CD1c-positive myeloid dendritic cell (primary cell): ENCODE data around the gene NUSAP1.
"Not testable (repeated sequence)": the region's sequence is repeated elsewhere in the genome, so short reads cannot be mapped to it uniquely, and the experiment has no call there.

ENCODE experiments used
- DNase-seq: peaks from one replicate; pipeline ENCODE4 v3.0.0-alpha.2; 2016; ENCODE audit errors: extremely low spot score

Gene NUSAP1

DNA sequence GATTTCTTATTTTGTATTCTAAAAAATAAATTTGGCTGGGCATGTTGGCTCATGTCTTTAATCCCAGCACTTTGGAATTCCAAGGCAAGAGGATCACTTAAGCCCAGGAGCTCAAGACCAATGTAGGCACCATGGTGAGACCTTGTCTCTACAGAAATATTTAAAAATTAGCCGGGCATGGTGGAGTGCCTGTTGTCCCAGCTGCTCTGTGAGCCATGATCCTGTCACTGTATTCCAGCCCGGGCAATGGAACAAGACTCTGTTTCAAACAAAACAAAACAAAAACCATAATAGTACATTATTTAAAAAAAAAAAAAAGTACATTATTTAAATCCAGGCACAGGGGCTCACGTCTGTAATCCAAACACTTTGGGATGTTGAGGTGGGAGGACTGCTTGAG is 78.8 kb downstream of the NUSAP1 start:
- no peak for DNase-seq

DNA sequence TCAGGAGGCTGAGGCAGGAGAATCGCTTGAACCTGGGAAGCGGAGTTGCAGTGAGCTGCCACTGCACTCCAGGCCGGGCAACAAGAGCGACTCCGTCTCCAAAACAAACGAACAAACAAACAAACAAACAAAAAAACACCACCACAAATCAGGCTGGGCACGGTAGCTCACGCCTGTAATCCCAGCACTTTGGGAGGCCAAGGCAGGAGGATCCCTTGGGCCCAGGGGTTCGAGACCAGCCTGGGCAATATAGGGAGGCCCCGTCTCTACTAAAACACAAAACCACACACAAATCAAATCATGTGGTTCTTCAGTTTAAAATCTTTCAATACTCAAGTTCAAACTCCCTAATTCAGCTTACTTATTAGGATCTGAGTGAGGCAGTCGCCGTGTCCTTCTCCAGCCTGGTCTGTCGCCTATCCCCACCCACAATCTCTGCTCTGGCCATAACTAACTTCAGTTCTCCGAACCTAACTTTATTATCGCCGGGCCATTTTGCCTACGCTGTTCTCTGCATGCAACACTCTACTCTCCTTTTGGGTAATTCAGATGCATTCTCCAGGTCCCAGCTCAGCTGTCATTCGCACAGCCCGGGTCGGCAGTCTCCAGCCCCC is 83.6 kb downstream of the NUSAP1 start:
- DNase-seq, result no peak

DNA sequence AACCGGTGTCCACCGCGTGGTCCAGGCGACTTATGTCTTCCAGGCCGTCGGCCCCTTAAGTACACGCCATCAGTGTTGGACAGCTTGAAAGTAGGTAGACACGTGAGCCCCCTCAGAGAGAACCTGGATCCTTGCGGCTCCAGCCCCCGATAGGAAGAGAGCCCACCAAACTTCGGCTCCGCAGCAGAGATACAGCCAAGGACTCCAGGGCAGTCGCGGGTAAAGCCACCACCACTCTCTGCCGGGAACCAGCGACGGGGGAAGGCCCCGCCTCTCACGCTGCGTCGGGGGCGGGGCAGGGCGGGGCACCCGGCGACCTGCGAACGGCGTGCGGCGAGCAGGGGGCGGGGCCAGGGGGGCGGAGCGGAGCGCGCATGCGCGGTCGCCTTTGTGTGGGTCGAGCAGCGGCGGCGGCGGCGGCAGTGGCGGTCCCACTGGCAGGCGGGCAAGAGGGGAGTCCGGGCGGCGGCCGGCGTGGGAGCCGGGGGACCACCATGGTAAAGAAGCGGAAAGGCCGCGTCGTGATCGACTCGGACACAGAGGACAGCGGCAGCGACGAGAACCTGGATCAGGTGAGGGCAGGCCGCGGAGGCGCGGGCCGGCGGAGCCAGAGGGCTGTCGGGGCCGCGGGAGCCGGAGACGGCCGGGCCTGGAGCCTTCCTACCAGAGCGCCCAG is 84.2 kb downstream of the NUSAP1 start, which contains the start of gene RTF1:
Gene RTF1, plus strand, starts transcription at position 354 of the 676 bp plus-strand sequence. Its CDS starts 21 bp downstream, at position 375.
- peak; percentile 97 for DNase-seq

DNA sequence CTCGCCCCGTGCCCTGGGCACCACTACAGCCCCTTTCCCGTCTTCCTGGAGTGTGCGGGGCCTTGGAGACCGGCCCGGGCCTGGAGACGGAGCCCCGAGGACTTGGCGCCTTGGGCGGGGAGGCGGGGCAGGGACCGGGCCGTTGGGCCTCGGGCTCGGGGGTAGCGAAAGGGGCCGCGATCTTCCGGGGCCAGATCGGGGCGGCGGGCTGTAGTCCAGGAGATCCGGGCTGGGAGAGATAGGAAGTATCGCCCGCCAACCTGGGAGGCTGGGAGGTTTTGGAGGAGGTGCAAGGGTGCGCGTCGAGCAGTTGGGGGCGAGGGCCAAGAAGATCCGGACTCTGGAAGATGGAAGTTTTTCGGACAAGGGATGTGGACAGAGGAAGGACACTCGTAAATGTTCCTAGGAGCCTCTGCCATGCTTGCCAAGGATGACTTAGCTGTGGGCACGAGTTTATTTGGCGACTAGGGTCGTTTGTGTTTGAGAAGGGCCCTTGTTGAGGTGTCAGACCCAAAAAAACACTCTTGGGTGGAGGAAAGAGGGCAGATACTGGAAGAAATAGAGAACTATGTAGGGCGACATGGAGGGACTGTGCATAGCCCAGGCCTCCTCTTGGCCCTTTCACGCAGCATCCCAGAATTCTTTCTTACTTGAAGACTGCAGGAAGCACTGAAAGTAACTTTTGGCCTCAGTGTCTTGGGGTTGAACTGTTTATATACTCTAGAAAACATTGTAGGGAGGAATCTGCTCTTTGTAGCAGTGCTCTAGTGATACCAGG is 84.9 kb downstream of the NUSAP1 start:
- peak; percentile 37 for DNase-seq

DNA sequence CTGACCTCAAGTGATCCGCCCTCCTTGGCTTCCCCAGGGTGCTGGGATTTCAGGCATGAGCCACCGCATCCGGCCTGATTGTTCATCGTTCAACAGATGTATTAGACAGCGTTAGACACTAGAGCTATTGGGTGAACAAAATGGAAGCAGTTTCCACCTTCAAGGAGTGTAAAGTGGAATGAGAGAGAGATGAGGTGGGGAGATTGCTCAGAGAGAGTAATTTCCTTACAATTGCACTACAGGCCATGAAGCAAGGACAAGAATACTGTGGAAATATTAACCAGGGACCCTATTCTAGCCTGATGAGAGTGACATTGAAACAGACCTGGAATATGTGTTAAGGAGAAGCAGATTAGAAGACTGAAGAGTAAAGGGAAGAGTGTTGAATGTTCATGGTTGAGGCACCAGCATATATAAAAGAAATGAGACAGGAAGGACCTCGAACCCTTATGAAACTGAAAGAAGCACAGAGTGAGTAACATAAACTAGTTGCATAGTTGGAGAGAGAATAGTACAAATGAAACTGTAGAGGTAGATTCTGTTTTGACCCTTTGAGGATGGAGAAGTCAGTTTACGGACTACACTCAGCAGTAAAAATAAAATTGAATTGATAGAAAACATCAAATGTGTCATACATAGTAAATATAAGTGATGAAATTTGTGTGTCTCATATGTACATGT is 91.4 kb downstream of the NUSAP1 start:
- no peak for DNase-seq

DNA sequence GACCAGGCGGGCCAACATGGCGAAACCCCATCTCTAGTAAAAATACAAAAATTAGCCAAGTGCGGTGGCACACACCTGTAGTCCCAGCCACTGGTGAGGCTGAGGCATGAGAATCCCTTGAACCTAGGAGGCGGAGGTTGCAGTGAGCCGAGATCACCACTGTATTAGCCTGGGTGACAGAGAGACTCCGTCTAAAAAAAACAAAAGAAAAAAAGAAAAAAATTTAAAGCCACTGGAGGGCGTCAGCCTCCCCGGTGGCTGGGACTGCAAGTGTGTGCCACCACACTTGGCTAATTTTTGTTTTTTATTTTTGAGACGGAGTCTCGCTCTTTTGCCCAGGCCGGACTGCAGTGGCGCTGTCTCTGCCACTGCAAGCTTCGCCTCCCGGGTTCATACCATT is 92.1 kb downstream of the NUSAP1 start:
- no peak for DNase-seq

DNA sequence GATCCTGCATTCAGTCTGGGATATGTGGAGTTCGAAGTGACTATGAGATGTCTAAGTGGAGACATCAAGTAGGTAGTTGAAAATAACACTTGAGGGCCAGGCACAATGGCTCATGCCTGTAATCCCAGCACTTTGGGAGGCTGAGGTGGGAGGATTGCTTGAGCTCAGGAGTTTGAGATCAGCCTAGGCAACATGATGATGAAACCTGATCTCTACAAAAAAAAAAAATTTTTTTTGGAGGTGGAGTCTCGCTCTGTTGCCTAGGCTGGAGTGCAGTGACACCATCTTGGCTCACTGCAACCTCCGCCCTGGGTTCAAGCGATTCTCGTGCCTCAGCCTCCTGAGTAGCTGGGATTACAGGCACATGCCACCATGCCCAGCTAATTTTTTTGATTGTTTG is 93.2 kb downstream of the NUSAP1 start:
- DNase-seq, result not testable (repeated sequence)

DNA sequence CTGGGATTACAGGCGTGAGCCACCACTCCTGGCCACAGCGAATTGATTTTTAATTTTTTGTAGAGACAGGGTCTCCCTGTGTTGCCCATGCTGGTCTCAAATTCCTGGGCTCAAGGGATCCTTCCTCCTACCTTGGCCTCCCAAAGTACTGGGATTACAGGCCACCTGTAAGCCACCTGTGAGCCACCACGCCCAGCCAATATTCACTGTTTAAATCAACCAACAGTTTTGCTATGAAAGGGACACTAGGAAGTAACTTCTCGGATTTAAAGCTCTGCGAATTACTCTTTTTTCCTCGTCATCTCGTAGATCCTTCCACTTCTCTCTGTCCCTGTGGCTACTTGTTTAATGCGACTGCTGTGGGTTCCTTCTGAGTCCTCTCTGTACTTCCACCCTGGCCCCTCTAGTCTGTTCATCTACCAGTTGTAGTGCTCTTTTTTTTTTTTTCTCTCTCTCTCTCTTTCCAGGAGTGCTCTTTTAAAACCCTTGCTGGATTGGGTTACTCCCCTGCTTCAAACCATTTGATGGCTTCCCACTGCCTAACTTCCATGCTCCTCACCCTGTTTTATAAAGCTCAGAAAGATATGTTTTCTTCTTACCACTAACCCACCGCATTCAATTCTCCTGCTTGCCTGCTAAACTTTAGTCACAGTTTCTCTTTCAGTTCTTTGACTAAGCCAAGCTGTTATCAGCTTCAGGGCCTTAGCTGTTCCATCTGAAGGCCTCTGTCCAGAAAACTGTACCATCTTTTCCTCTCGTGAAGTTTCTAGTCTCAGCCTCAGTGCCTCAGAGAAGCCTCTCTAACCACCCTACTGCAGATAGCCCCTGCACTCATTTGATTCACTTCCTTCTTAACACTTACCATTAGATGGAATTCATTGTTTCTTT is 96.6 kb downstream of the NUSAP1 start:
- no peak for DNase-seq
